Stimulated activated CD8-positive, alpha-beta memory T cell treated with anti-CD3 and anti-CD28 coated beads, Interleukin-15, amount 100 ng/mL, for 4 hours (primary cell): Measurements from ENCODE around the gene CGREF1.

Experiments used
- DNase-seq, 2 donors: peaks; one replicate each; pipeline ENCODE4 v3.0.0-alpha.2; 2020; ENCODE audit warnings: low read depth in 2 of 2

The CGREF1 gene

GRCh38 chr2:27074738-27075565 is 44.0 kb downstream of the CGREF1 start:
- DNase-seq, result peak in 1 of 2 donors; percentile 23

- DNase-seq, result no peak
These were observed 45.1 kb downstream of the CGREF1 start for GRCh38 chr2:27073782-27074181.

- DNase-seq, result no peak
These were observed 46.0 kb downstream of the CGREF1 start for GRCh38 chr2:27072920-27073319.

- DNase-seq, result no peak
These were observed 46.7 kb downstream of the CGREF1 start for GRCh38 chr2:27071990-27072830.

- DNase-seq, result peak; percentile 76 to 83
These were observed 47.5 kb downstream of the CGREF1 start, which contains the start of gene OST4 for GRCh38 chr2:27071277-27071989. Gene OST4, minus strand, starts transcription at chr2:27071654.

- no peak for DNase-seq
These were observed 48.2 kb downstream of the CGREF1 start for GRCh38 chr2:27070653-27071276.

- no peak for DNase-seq
These were observed 48.8 kb downstream of the CGREF1 start for GRCh38 chr2:27069961-27070618.

GRCh38 chr2:27069436-27069835 is 49.5 kb downstream of the CGREF1 start:
- no peak for DNase-seq

- no peak for DNase-seq
These were observed 51.5 kb downstream of the CGREF1 start for GRCh38 chr2:27067385-27067784.

GRCh38 chr2:27065128-27065527 is 53.8 kb downstream of the CGREF1 start:
- DNase-seq, result no peak

GRCh38 chr2:27060323-27060722 is 58.6 kb downstream of the CGREF1 start:
- DNase-seq, result no peak

GRCh38 chr2:27059141-27059820 is 59.6 kb downstream of the CGREF1 start:
- no peak for DNase-seq

- DNase-seq, result no peak
These were observed 60.7 kb downstream of the CGREF1 start for GRCh38 chr2:27058210-27058609.

- no peak for DNase-seq
These were observed 61.7 kb downstream of the CGREF1 start for GRCh38 chr2:27057184-27057583.

- DNase-seq, result no peak
These were observed 64.2 kb downstream of the CGREF1 start for GRCh38 chr2:27054721-27055120.

GRCh38 chr2:27053776-27054175 is 65.2 kb downstream of the CGREF1 start:
- DNase-seq, result no peak

GRCh38 chr2:27053321-27053720 is 65.6 kb downstream of the CGREF1 start:
- DNase-seq, result no peak

GRCh38 chr2:27051902-27052645 is 66.9 kb downstream of the CGREF1 start:
- DNase-seq, result peak in 1 of 2 donors; percentile 34

- DNase-seq, result peak; percentile 91
These were observed 67.7 kb downstream of the CGREF1 start, which contains the start of gene AGBL5 for GRCh38 chr2:27050996-27051901. Gene AGBL5, plus strand, starts transcription at chr2:27051668. Its CDS starts 1,291 bp downstream, at chr2:27052959.
